ENCODE data around the gene ATP5PB.

- no peak for TF ChIP-seq EZH2 (IDR thresholded peaks at IDR 0.05)
- TF ChIP-seq POLR2AphosphoS5 (IDR thresholded peaks at IDR 0.05; ENCODE audit: borderline replicate concordance, low read depth, low read length): no peak
- TF ChIP-seq FOXP2 (optimal IDR thresholded peaks at IDR 0.05; ENCODE audit: control extremely low read depth, extremely low read length, insufficient read depth): no peak
Measured at GRCh38 chr1:111489604-111490003, 40.3 kb downstream of the ATP5PB start.

All from SK-N-MC (cell line).